GM19455 (cell line): ENCODE results near the gene KRTAP10-4.
"Not testable (repeated sequence)": the region's sequence is repeated elsewhere in the genome, so short reads cannot be mapped to it uniquely, and the experiment has no call there.

ENCODE experiments used
- ATAC-seq: cut with Tn5 transposase; IDR thresholded peaks from one replicate; pipeline ENCODE4 v1.9.1; 2021; ENCODE audit not compliant: unreplicated experiment

The KRTAP10-4 gene

DNA sequence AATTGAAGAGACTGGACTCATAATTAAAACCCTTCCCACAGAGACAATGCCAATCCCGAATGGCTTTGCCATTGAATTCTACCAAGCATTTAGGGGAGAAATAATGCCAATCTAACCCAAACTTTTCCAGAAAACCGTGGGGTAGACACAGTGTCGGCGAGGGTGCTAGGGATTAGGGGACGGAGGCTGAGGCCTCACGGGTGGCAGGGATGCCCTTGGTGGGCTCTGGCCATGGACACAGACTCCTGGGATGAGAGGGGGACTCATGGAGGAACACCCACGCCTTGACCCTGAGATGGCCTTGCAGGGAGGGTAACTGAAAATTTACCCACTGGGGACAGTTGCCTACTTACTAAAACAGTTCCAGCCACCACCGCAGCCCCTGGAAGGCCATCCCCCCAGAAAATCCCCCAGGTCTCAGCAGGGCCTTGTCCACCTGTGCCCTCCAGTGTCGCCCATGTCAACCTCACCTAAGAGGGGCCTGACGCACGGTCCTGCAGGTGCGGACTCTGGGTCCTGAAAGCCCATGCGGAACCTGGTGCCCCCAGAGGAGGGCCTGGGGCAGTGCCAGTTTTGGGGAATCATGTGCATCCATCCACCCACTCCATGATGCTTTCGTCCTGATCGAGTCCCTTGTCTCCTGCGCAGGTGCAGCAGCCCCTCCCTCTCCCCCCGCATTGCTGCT lies 5.0 kb downstream of the KRTAP10-4 start:
- no peak for ATAC-seq

GRCh38 chr21:44579056-44579832 lies 5.7 kb downstream of the KRTAP10-4 start:
- ATAC-seq: no peak

GRCh38 chr21:44579833-44580144 lies 6.3 kb downstream of the KRTAP10-4 start:
- no peak for ATAC-seq

DNA sequence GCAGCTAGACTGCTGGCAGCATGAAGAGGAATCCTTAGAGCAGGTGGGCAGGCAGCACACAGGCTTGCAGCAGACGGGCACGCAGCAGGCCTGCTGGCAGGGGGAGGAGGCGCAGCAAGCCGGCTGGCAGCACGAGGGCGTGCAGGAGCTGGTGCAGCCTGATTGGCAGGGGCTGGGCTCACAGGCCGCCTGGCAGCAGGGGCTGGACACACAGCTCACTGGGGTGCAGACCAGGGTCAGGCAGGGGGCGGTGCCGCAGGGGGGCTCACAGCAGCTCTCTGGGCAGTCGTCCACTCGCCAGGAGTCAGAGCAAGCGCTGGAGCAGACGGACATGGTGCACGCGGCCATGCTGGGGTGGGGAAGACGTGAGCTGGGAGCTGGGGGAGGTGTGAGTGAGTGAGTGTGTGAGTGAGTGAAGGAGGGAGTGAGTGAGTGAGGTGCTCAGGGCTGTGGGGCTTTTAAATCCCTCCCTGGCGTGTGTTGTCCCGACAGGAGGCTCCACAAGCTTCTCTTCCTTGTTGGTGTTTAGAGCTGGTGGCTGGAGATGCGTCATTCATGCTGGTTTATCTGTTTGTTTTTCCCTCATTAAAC lies 6.8 kb downstream of the KRTAP10-4 start, which contains the start of gene KRTAP10-5:
Gene KRTAP10-5 (minus strand): TSS at position 374 of the 591 bp plus-strand sequence. CDS start 26 bp downstream, at position 348.
- ATAC-seq: not testable (repeated sequence)

DNA sequence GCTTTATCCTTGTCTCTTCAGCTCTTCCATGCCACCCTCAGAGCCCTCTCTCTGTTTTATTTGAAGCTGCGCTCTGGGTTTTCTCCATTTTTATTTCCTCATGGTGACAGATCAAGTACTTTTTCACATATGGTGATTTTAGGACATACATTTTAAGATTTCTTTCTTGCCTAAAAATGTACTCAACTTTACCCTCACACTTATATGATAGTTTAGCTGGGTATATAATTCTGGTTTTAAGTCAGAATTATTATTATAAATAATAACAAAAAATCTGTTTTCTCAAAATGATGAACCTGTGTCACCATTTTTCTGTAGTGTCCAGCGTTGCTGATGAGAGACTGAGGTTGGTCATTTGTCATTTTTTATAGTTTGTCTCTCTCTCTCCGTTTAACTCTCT lies 7.6 kb downstream of the KRTAP10-4 start:
- no peak for ATAC-seq

GRCh38 chr21:44582055-44582454 lies 8.5 kb downstream of the KRTAP10-4 start:
- ATAC-seq: no peak

- ATAC-seq: no peak
Measured at GRCh38 chr21:44583089-44583799, 9.7 kb downstream of the KRTAP10-4 start.

DNA sequence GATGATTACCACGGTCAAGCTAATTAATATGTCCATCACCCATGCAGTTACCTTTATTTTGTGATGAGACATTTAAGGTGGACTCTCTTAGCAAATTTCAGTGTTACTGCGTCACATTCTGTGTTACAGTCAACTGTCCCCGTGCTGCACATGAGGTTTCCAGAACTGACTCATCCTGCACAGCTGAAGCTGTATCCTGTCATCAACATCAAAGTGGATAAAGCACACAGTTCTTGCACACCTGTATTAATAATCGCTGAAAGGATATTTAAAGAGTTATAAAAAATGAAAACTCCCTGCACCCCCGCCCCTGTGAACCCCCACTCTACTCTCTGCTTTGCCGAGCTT lies 10.2 kb downstream of the KRTAP10-4 start:
- no peak for ATAC-seq

DNA sequence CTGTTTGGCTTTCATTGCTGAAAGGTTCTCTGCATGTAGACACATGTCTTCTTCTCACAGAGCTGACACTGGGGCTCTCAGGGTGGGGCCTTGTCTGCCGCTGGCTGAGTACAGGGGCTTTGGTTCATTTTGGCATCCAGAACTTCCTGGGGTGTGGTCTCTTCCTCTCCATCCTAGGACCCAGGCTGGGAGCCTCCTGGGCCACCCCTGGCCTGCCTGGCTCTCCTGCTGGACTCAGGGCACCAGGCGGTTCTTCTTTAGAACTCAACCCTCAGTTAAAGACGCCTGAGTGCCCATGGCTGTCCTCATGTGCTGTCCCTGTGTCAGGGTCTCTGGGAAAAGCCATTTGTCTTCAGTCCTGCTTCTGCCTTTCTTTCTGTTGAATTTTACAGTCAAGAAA lies 12.4 kb downstream of the KRTAP10-4 start:
- no peak for ATAC-seq

DNA sequence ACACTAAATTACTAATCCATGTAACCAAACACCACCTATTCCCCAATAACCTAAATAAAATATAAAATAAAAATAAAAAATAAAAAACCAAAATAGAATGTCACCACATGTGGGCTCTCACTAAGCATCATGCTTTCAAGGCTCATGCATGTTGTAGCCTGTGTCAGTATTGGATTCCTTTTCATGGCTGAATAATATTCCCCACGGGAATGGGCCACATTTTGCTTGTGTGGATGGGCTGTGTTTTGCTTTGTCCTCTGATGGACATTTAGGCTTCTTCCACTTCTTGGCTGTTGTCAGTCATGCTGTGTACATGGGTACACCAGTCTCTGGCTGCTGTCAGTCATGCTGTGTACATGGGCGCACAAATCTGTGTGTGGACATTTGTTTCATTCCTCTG lies 15.6 kb downstream of the KRTAP10-4 start:
- no peak for ATAC-seq

- ATAC-seq: no peak
Measured at GRCh38 chr21:44589586-44590305, 16.2 kb downstream of the KRTAP10-4 start.

GRCh38 chr21:44590311-44590721 lies 16.8 kb downstream of the KRTAP10-4 start:
- no peak for ATAC-seq

- not testable (repeated sequence) for ATAC-seq
Measured at GRCh38 chr21:44590897-44591800, 17.6 kb downstream of the KRTAP10-4 start.

DNA sequence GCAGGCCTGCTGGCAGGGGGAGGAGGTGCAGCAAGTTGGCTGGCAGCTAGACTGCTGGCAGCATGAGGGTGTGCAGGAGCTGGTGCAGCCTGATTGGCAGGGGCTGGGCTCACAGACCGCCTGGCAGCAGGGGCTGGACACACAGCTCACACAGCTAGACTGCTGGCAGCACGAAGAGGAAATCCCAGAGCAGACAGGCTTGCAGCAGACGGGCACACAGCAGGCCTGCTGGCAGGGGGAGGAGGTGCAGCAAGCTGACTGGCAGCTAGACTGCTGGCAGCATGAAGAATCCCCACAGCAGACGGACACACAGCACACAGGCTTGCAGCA lies 18.2 kb downstream of the KRTAP10-4 start:
- ATAC-seq: not testable (repeated sequence)

DNA sequence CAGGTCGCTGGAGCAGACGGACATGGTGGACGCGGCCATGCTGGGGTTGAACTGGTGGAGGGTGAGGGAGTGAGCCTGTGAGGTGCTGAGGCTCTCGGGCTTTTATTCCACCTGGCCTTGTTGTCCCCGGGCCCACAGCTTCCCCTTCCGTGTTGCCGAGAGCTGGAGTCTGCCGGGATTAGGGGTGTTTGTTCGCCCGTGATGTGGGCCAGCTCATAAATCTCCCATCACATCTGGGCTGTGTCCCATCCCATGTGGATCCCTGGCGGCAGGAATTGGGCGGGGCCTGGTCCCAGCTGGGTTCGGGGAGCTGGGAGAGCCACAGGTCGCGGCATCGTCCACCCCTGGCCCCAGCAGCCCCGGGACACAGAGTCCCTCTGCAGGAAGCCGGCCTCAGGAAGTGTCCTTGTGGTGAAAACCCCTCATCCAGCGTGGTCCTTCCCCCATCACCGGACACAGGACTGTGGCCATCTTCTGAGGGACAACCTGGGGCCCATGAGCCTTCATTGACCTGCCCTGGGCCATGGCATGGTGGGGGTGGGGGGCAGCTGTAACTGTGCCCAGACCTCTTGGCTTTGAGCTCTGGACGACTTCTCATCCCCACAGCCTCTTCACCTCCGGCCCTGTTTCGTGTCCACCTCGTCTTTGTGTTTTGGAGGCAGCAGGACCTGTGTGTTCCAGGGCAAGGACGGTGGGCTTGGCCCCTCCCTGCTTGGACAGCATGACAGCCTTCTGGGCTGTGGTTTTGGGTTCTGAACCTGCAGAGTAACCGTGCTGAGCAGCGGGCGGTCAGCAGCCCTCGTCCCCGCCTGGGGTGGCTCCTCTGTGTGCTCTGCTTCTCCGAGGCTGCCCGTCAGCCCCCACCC lies 19.1 kb downstream of the KRTAP10-4 start, which contains the start of gene KRTAP10-6:
Gene KRTAP10-6 (minus strand): TSS at position 60 of the 866 bp plus-strand sequence. CDS start 21 bp downstream, at position 39.
- ATAC-seq: no peak

DNA sequence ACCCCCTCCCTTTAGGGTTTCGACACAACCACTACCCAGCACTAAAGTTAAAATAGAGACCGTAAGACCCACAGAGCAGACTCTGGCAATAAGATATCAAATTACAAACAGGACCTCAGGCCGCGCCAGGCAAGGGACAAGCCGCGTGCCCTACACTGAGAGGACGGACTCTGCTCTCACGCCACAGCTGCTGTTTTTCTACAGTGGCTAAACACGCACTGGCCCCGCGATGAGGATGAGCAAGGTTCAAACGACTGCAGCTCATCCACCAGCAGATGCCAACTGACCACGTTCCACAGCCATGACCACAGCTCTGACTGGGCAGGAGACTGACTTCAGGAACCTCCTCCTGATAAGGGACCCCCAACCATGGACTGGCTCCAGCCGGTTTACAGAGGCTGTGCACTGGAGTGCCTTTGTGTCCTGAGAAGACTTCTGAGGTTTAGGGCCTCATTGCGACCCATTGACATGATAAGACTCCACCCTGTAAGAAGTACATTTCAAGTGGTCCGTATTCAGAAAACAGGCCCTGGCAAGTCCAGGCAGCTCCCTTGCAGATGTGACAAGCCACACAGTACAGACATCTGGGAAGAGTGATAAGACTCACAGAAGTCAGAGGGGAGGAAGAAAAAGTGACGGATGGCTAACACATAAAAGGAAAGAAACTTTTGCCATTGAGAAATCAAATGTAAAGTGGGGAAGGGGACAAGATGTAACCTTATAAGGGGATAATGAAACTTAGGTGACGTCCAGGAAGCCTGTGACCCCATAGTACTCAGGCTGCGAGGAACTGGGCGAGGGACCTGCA lies 20.3 kb downstream of the KRTAP10-4 start:
- no peak for ATAC-seq

DNA sequence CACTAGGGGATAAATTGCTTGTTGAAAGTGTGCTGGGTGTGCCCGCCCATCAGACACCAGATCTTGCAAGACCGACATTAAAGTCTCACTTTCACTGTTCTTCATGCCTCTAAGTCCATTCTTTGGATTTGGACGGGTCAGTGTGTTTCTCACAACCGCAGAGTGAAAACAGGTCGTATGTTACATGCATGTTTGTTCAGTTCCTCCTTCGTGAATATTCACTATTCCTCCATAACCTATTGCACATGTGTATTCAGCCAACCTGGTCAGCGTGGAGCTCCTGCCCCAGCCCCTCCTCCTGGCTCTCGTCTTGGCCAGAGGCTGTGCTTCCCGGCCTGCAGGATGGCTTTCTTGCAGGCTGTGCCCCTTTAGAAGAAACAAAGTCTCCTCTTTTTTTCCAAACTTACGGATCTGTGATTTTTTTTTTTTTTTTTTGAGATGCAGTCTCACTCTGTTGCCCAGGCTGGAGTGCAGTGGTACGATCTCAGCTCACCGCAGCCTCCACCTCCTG lies 20.9 kb downstream of the KRTAP10-4 start:
- ATAC-seq: no peak

GRCh38 chr21:44595524-44595923 lies 22.0 kb downstream of the KRTAP10-4 start:
- ATAC-seq: no peak
